ENCODE data around the gene EFCAB6.

GRCh38 chr22:43689356-43689755, 122.7 kb downstream of the EFCAB6 start:
- TF ChIP-seq AFF4 (CRISPR knock-in tag; IDR thresholded peaks at IDR 0.05; ENCODE audit: borderline replicate concordance) (no peak), CTCF (IDR thresholded peaks at IDR 0.05) (no peak), ARID4B (CRISPR knock-in tag; IDR thresholded peaks at IDR 0.05; ENCODE audit: borderline replicate concordance) (no peak), JUN (CRISPR knock-in tag; IDR thresholded peaks at IDR 0.05) (no peak), USF2 (CRISPR knock-in tag; IDR thresholded peaks at IDR 0.05) (no peak), NFE2L1 (CRISPR knock-in tag; IDR thresholded peaks at IDR 0.05) (no peak), ZNF138 (CRISPR knock-in tag; conservative IDR thresholded peaks at IDR 0.05) (no peak), ZNF232 (CRISPR knock-in tag; IDR thresholded peaks at IDR 0.05) (no peak), ETV6 (CRISPR knock-in tag; IDR thresholded peaks at IDR 0.05) (no peak), JAZF1 (CRISPR knock-in tag; IDR thresholded peaks at IDR 0.05) (no peak), E2F1 (CRISPR knock-in tag; IDR thresholded peaks at IDR 0.05) (no peak)
